IMR-90 (cell line): ENCODE data around the gene GGT5. TPM values are rescaled to one million over a fixed set of nuclear protein-coding genes. Genes with fewer than 3 reads are reported as not detected.
A peak's percentile ranks its signal among the peaks of the same experiment; 100 is the strongest.

Experiments
- ATAC-seq: fragments of 200-7000 bp; cut with Tn5 transposase; 2 replicates; pipeline ENCODE4 v1.9.1; 2020; ENCODE audit warnings: low read depth, mild to moderate bottlenecking, moderate library complexity
- BruUV-seq: library from RNA; stranded (reverse); fragments of 400-500 nt; replicated peaks from 2 replicates; lab custom pipeline; 2021; lab: Mats Ljungman, UMichigan
- CTCF ChIA-PET: fragments of 300-600 bp; formaldehyde crosslinking; extraction: SDS; loops from one replicate; lab custom pipeline; 2021; ENCODE audit warnings: antibody characterized with exemption; lab: Yijun Ruan, JAX
- POLR2A ChIA-PET: fragments of 300-600 bp; sonication (Branson Sonifier 250); formaldehyde crosslinking; loops from one replicate; lab custom pipeline; 2022; ENCODE audit warnings: antibody characterized with exemption; ENCODE audit not compliant: unreplicated experiment; lab: Charles Lee
- DNase-seq: peaks from one replicate; pipeline ENCODE4 v3.0.0; 2013
- H2AFZ ChIP-seq: replicated peaks from 2 replicates; pipeline ENCODE3; 2013; ENCODE audit warnings: low read length, mild to moderate bottlenecking; ENCODE audit not compliant: poor library complexity
- H2AK5ac ChIP-seq: 2 replicates; pipeline ENCODE4 v1.6.1; 2013; ENCODE audit warnings: low read depth, low read length, inconsistent platforms
- H2AK9ac ChIP-seq: replicated peaks from 2 replicates; pipeline ENCODE3; 2013; ENCODE audit warnings: mild to moderate bottlenecking, low read depth, low read length, moderate library complexity; ENCODE audit not compliant: poor library complexity
- H2BK120ac ChIP-seq: 2 replicates; pipeline ENCODE4 v1.6.1; 2013; ENCODE audit warnings: low read depth, low read length, inconsistent platforms
- H2BK15ac ChIP-seq: 3 replicates; pipeline ENCODE4 v1.6.1; 2013; ENCODE audit warnings: low read depth, low read length, inconsistent platforms
- H2BK20ac ChIP-seq: 2 replicates; pipeline ENCODE4 v1.6.1; 2013; ENCODE audit warnings: low read depth, mild to moderate bottlenecking, inconsistent platforms, low read length, moderate library complexity
- H2BK5ac ChIP-seq: 2 replicates; pipeline ENCODE4 v1.6.1; 2013; ENCODE audit warnings: mild to moderate bottlenecking, low read depth, low read length, inconsistent platforms; ENCODE audit not compliant: poor library complexity, severe bottlenecking
- H3K14ac ChIP-seq: replicated peaks from 2 replicates; pipeline ENCODE4 v1.6.1; 2013; ENCODE audit warnings: low read depth, low read length, inconsistent platforms
- H3K18ac ChIP-seq: 2 replicates; pipeline ENCODE4 v1.6.1; 2013; ENCODE audit warnings: low read depth, low read length, control low read depth
- H3K23ac ChIP-seq: 2 replicates; pipeline ENCODE4 v1.6.1; 2013; ENCODE audit warnings: low read depth, low read length, inconsistent platforms
- H3K27ac ChIP-seq: 2 replicates; pipeline ENCODE4 v1.5.1; 2013; ENCODE audit warnings: mild to moderate bottlenecking, control low read depth, low read length; ENCODE audit not compliant: insufficient read depth
- H3K27me3 ChIP-seq: 2 replicates; pipeline ENCODE4 v1.6.1; 2013; ENCODE audit warnings: low read length; ENCODE audit not compliant: control insufficient read depth, insufficient read depth
- H3K36me3 ChIP-seq: 2 replicates; pipeline ENCODE4 v1.6.1; 2013; ENCODE audit warnings: low read length, mixed read lengths; ENCODE audit not compliant: control insufficient read depth, insufficient read depth
- H3K4ac ChIP-seq: 2 replicates; pipeline ENCODE4 v1.6.1; 2013; ENCODE audit warnings: low read depth, low read length, inconsistent platforms
- H3K4me1 ChIP-seq: 2 replicates; pipeline ENCODE4 v1.6.1; 2013; ENCODE audit warnings: low read length, mixed read lengths; ENCODE audit not compliant: control insufficient read depth, insufficient read depth
- H3K4me2 ChIP-seq: 2 replicates; pipeline ENCODE4 v1.6.1; 2013; ENCODE audit warnings: low read depth, mild to moderate bottlenecking, control low read depth, low read length, moderate library complexity
- H3K4me3 ChIP-seq: 2 replicates; pipeline ENCODE4 v1.5.1; 2013; ENCODE audit warnings: low read depth, mild to moderate bottlenecking, control low read depth, low read length, moderate library complexity; ENCODE audit not compliant: insufficient read depth
- H3K56ac ChIP-seq: 2 replicates; pipeline ENCODE4 v1.6.1; 2013; ENCODE audit warnings: low read length, inconsistent platforms; ENCODE audit not compliant: insufficient read depth; ENCODE audit errors: extremely low read depth
- H3K79me1 ChIP-seq, 2 experiments: 2 replicates each; pipeline ENCODE4 v1.6.1; 2013; ENCODE audit warnings: low read length in 2 of 2, inconsistent platforms in 1 of 2, low read depth in 1 of 2
- H3K9ac ChIP-seq: 2 replicates; pipeline ENCODE4 v1.6.1; 2013; ENCODE audit warnings: low read depth, low read length, control low read depth
- H3K9me1 ChIP-seq: 2 replicates; pipeline ENCODE4 v1.6.1; 2013; ENCODE audit warnings: low read length, inconsistent platforms; ENCODE audit not compliant: insufficient read depth
- H3K9me3 ChIP-seq: 2 replicates; pipeline ENCODE4 v1.6.1; 2013; ENCODE audit warnings: low read length; ENCODE audit not compliant: control insufficient read depth, insufficient read depth
- H4K20me1 ChIP-seq: 2 replicates; pipeline ENCODE4 v1.6.1; 2013; ENCODE audit warnings: low read length, inconsistent platforms; ENCODE audit not compliant: insufficient read depth
- H4K5ac ChIP-seq: 2 replicates; pipeline ENCODE4 v1.6.1; 2013; ENCODE audit warnings: mild to moderate bottlenecking, low read depth, low read length, control low read depth
- H4K8ac ChIP-seq, 2 experiments: 2 replicates each; pipeline ENCODE4 v1.6.1; 2013; ENCODE audit warnings: low read depth in 2 of 2, low read length in 2 of 2, control low read depth in 1 of 2, inconsistent platforms in 1 of 2
- H4K91ac ChIP-seq: 2 replicates; pipeline ENCODE4 v1.6.1; 2013; ENCODE audit warnings: low read depth, low read length, inconsistent platforms; ENCODE audit not compliant: insufficient read depth
- CTCF ChIP-seq: conservative IDR thresholded peaks from 2 replicates; pipeline ENCODE4 v1.5.1; 2012; ENCODE audit warnings: mild to moderate bottlenecking, low read depth, low read length, improper control_type of control experiment
- MAZ ChIP-seq: IDR thresholded peaks from 2 replicates; pipeline ENCODE4 v1.6.1; 2012; ENCODE audit warnings: low read depth, mild to moderate bottlenecking, low read length, improper control_type of control experiment, moderate library complexity, borderline replicate concordance
- NFE2L2 ChIP-seq: fragments of 150-350 bp; IDR thresholded peaks from 2 replicates; pipeline ENCODE4 v1.6.1; 2016; ENCODE audit warnings: low read depth, mild to moderate bottlenecking, low read length
- POLR2A ChIP-seq: IDR thresholded peaks from 2 replicates; pipeline ENCODE4 v1.6.1; 2012; ENCODE audit warnings: mild to moderate bottlenecking, low read depth, low read length
- RAD21 ChIP-seq: IDR thresholded peaks from 2 replicates; pipeline ENCODE4 v1.6.1; 2012; ENCODE audit warnings: low read length, improper control_type of control experiment
- WGBS, 2 experiments: methylation state at CpG; one replicate each; pipeline versions ENCODE4 v1.1.5 to v1.1.7; 2013; ENCODE audit warnings: missing lambda C conversion rate in 2 of 2; ENCODE audit not compliant: insufficient read length in 1 of 2; ENCODE audit errors: extremely low coverage in 2 of 2; 5-methylcytosine and 5-hydroxymethylcytosine counted together
- dilution Hi-C: fragments of 300-500 bp; cut with HindIII; formaldehyde crosslinking; loops from one replicate; pipeline ENCODE4 v1.14.3; 2018; ENCODE audit warnings: low sequenced_read_pairs; ENCODE audit not compliant: unreplicated experiment
- in situ Hi-C: fragments of 300-500 bp; cut with MboI; formaldehyde crosslinking; loops from 3 replicates; pipeline ENCODE4 v1.14.3; 2019; ENCODE audit warnings: low sequenced_read_pairs, inconsistent platforms, mixed read lengths
- intact Hi-C: fragments of 100-400 bp; cut with micrococcal nuclease; formaldehyde crosslinking; loops from 2 replicates; pipeline ENCODE4 v1.10.0; 2022
- polyA plus RNA-seq, 3 experiments: library from polyadenylated mRNA; depleted of rRNA; stranded (reverse); fragments of >200 nt; gene quantifications; 2 replicates each; pipeline ENCODE4 v1.2.3, GENCODE V29; 2012; ENCODE audit warnings: low replicate concordance in 1 of 3
- total RNA-seq: library from RNA; depleted of rRNA; stranded (reverse); fragments of >200 nt; gene quantifications from 2 replicates; pipeline ENCODE4 v1.2.3, GENCODE V29; 2012

The GGT5 gene
- total and polyA plus RNA-seq, 2 of the 4 experiments (the other 2 are of a cell fraction) = 0.18 to 5.8 TPM

GRCh38 chr22:24235315-24235714, 9.6 kb downstream of the GGT5 start:
- no peaks in the 10 kb centered on the region for H4K20me1 ChIP-seq
- TF ChIP-seq NFE2L2 (no peak), POLR2A (no peak), MAZ (no peak), RAD21 (no peak), CTCF (no peak)
- no peak overlapping the region for H4K5ac ChIP-seq
- no peak overlapping the region for H3K18ac ChIP-seq
- H3K14ac ChIP-seq = no peak overlapping the region
- no peaks in the 10 kb centered on the region; a peak in 2 of 4 replicates for H3K79me1 ChIP-seq
- no peak overlapping the region for H4K8ac ChIP-seq
- in situ Hi-C loops (no loop called here), intact Hi-C loops (no loop called here), dilution Hi-C loops (no loop called here)
- H2BK5ac ChIP-seq = no peak overlapping the region
- ChIA-PET CTCF (no interaction called here), POLR2A (no interaction called here)
- WGBS, 2 experiments = 100% methylated on average over 3 of the region's 4 CpGs; no CpG with 5 or more reads in 1 of the 2 experiments
- H3K4me2 ChIP-seq = no peak overlapping the region
- no peak overlapping the region for H3K4me3 ChIP-seq
- no peak for ATAC-seq
- H2BK20ac ChIP-seq = no peak overlapping the region
- no TSS peak for BruUV-seq
- H2AK5ac ChIP-seq = 0 out of 2 replicates have a peak overlapping the region, but pooled peaks have one; percentile 23
- no peaks in the 10 kb centered on the region; the same call in 1 of the 2 replicates for H3K36me3 ChIP-seq
- no peak overlapping the region for H2AFZ ChIP-seq
- no peak overlapping the region; the same call in 1 of the 2 replicates for H3K4ac ChIP-seq
- no peaks in the 10 kb centered on the region for H3K4me1 ChIP-seq
- no peaks in the 10 kb centered on the region; the same call in 1 of the 2 replicates for H3K9me1 ChIP-seq
- no peak overlapping the region for H2BK120ac ChIP-seq
- no peak for DNase-seq
- H2BK15ac ChIP-seq = no peak overlapping the region
- H2AK9ac ChIP-seq = peak overlapping the region; percentile 87
- no peak overlapping the region for H3K9ac ChIP-seq
- no peak overlapping the region for H3K27ac ChIP-seq
- no peak overlapping the region for H3K23ac ChIP-seq
- no peak overlapping the region for H3K56ac ChIP-seq
- no peaks in the 10 kb centered on the region for H3K9me3 ChIP-seq
- no peak overlapping the region for H4K91ac ChIP-seq
- H3K27me3 ChIP-seq = no peaks in the 10 kb centered on the region
